ENCODE measurements around the gene SHISA6. TPM values are rescaled to one million over a fixed set of nuclear protein-coding genes. Genes with fewer than 3 reads are reported as not detected.

Gene SHISA6
- total RNA-seq, 4 donors from 2014 or later = 0.13 to 8.8 (median 0.32) TPM

DNA sequence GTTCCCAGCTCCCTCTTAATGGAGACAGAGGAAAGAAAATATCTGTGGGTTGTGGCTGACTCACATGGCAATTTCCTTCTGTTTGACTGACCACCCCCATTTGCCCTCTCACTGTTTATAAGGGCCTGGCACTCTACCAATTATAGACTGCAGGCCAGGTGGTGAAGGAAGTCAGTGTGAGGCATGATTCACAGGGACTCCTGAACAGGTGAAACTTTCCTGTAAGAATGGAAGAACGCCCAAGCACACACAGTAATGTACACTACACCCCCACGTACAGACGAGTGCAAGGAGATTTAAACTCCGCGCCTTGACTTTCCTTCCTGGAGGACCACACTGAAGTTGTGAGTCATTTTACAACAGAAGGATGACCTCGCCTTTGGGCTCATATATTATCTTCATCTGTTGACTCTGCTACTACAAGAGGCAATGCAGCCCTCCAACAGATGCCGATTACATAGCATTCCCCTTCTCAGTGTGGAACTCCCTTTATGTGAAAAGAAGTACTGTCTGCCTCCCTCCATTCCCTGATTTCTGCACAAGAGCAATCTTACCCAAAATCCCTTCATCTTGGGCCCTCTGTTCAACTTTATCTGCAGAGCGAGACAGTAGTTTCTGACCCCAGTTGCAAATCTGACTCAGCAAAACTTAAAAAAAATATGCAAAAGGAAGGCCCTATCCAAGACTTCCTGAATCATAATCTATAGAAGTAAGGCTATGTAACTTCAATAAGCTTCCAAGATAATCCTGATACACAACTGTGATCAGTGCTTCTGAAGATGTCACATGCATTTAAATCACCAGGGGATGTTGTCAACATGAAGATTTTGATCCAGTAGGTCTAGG, 163.6 kb downstream of the SHISA6 start:
- ATAC-seq (ENCODE audit: low FRiP score) (no peak), DNase-seq (ENCODE audit: low spot score) (no peak)
- TF ChIP-seq, protein P1, sequence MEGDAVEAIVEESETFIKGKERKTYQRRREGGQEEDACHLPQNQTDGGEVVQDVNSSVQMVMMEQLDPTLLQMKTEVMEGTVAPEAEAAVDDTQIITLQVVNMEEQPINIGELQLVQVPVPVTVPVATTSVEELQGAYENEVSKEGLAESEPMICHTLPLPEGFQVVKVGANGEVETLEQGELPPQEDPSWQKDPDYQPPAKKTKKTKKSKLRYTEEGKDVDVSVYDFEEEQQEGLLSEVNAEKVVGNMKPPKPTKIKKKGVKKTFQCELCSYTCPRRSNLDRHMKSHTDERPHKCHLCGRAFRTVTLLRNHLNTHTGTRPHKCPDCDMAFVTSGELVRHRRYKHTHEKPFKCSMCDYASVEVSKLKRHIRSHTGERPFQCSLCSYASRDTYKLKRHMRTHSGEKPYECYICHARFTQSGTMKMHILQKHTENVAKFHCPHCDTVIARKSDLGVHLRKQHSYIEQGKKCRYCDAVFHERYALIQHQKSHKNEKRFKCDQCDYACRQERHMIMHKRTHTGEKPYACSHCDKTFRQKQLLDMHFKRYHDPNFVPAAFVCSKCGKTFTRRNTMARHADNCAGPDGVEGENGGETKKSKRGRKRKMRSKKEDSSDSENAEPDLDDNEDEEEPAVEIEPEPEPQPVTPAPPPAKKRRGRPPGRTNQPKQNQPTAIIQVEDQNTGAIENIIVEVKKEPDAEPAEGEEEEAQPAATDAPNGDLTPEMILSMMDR (IDR thresholded peaks at IDR 0.05) = no peak

DNA sequence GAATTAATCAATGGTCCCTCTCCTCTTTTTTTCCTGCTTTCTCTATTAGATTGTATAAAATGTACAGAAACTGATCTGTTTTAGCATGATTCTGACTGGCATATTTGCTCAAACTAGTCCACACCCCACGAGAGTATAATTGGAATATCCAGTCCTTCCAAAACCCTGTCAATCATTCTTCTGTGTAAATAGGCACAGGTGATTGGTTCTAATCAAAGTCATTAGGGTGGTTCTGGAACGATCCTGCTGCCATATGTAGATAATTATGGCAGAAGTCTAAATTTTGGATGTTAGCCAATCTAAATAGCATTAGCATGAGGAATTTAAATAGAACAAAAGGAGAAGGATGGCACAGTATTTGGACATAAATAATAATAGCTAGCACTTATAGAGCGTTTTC, 165.7 kb downstream of the SHISA6 start:
- DNase-seq (ENCODE audit: low spot score) = no peak
- ATAC-seq (ENCODE audit: low FRiP score) = no peak
- TF ChIP-seq, protein P1 (IDR thresholded peaks at IDR 0.05) = no peak

DNA sequence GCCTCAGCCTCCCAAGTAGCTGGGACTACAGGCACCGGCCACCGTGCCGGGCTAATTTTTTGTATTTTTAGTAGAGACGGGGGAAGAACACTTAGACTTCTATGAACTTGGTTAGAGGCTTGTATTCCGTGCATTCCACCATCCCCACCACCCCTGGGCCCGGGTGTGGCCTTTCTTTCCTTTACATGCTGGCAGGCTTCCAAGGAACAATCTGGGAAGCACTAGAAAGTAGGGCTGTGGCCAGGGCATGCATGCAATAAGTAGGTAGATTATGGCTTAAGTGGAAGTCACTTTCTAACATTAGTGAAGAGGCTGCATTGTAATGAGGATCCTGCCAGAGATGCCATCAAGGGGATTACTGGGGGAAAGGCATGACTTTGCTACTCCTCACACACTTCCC, 171.6 kb downstream of the SHISA6 start:
- ATAC-seq (ENCODE audit: low FRiP score) (no peak), DNase-seq (ENCODE audit: low spot score) (no peak)
- TF ChIP-seq, protein P1 (IDR thresholded peaks at IDR 0.05) = no peak

DNA sequence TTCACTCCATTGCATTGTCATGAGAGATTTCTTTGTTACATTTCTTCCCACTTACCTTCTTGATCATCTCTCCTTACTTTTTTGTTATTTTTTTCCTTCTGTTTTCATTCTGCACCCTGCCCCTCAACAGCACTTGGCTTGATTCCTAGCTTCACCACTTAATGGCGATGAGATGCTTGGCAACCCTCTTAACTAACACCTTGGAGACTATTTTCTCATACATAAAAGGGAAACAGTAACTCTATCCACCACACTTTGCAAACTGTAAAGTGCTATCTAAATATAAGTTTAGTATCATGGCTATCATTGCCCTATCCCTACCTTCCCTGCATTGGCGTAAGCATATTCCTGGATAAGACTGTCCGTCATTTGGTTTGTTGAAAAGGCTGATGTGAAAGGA, 177.3 kb downstream of the SHISA6 start:
- TF ChIP-seq, protein P1 (IDR thresholded peaks at IDR 0.05) = no peak
- ATAC-seq (ENCODE audit: low FRiP score) (no peak), DNase-seq (ENCODE audit: low spot score) (no peak)

DNA sequence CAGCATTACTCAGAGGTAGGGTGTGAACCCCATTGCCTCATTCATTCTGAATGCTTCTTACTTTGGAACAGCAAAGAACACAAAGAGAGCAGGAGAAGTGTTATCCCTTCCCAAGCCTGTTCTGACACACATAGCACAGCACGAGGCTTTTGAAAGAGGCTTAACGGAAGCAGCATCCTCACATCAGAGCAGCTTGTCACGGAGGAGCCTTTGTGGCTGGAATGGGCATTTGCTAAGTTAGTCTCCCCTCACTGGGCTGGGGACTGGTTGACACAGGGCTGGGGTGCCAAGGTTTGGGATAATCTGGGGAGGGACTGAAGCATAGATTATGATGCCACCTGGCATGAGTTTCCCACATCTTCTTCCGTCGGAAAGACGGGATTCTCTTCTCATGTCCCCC, 189.7 kb downstream of the SHISA6 start:
- no peak for DNase-seq (ENCODE audit: low spot score)
- TF ChIP-seq, protein P1 (IDR thresholded peaks at IDR 0.05) = no peak
- ATAC-seq (ENCODE audit: low FRiP score) = no peak

DNA sequence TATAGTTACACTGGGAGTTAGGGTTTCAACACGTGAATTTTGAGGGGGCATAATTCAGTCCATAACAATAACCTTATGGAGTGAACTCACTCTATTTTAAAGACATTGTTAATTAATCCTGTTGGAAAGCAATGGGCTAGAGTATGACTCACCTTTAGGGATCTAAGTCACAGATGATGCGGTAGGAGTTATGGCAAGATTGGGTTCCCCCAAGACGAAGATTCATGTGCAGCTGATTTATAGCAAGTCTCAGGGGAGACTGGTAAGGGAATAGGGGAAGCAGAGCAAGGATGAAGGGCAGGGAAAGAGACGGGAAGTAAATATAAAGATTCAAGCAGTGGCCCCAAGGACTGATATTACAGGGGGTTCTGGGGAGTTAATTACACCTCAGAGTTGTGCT, 197.7 kb downstream of the SHISA6 start:
- DNase-seq (ENCODE audit: low spot score) (no peak), ATAC-seq (ENCODE audit: low FRiP score) (no peak)
- TF ChIP-seq, protein P1 (IDR thresholded peaks at IDR 0.05) = no peak

DNA sequence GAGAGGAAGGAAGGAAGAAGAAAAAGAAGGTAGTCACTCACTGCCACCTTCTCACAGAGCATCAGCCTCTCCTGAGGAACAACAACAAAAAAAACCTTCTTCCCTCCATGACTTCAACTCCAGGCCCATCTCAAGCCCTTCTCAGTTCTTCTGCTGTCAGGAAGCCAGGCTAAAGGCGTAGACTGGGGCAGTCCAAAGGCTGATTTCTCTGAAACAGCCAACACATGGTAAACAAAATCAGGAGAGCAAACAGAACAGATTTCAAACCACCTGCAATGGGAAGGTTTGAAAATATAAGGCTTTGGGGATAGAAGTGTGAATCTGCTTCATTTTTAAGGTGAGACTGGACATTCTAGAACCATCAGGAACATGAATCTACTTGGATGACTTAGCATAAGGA, 200.0 kb downstream of the SHISA6 start:
- TF ChIP-seq, protein P1 (IDR thresholded peaks at IDR 0.05) = no peak
- no peak for DNase-seq (ENCODE audit: low spot score)
- ATAC-seq (ENCODE audit: low FRiP score) = no peak
